ENCODE data around the gene CORO1A.

CORO1A gene

DNA sequence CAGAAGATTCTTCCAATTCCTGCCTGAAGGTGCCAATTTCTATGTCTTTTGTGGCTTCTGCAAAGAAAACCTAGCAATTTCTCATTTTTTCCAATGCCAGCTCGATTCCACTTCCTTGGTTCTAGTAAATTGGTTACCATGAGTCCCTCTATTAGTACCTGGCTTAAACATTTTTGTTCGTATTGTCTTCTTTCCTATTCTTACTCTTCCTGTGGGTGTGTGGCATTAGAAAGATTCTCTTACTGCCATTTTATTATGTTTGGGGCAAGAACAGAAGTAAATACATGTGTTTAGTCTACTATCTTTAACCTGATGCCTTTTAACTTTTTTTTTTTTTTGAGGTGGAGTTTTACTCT, 40.1 kb upstream of the CORO1A start:
- no peak overlapping the region for H3K4me3 ChIP-seq (replicated peaks; ENCODE audit: low read depth, low read length)
- DNase-seq (ENCODE audit: low read depth) = no peak
- TF ChIP-seq, protein P1, sequence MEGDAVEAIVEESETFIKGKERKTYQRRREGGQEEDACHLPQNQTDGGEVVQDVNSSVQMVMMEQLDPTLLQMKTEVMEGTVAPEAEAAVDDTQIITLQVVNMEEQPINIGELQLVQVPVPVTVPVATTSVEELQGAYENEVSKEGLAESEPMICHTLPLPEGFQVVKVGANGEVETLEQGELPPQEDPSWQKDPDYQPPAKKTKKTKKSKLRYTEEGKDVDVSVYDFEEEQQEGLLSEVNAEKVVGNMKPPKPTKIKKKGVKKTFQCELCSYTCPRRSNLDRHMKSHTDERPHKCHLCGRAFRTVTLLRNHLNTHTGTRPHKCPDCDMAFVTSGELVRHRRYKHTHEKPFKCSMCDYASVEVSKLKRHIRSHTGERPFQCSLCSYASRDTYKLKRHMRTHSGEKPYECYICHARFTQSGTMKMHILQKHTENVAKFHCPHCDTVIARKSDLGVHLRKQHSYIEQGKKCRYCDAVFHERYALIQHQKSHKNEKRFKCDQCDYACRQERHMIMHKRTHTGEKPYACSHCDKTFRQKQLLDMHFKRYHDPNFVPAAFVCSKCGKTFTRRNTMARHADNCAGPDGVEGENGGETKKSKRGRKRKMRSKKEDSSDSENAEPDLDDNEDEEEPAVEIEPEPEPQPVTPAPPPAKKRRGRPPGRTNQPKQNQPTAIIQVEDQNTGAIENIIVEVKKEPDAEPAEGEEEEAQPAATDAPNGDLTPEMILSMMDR (IDR thresholded peaks at IDR 0.05; ENCODE audit: low read length, missing control alignments) = no peak

DNA sequence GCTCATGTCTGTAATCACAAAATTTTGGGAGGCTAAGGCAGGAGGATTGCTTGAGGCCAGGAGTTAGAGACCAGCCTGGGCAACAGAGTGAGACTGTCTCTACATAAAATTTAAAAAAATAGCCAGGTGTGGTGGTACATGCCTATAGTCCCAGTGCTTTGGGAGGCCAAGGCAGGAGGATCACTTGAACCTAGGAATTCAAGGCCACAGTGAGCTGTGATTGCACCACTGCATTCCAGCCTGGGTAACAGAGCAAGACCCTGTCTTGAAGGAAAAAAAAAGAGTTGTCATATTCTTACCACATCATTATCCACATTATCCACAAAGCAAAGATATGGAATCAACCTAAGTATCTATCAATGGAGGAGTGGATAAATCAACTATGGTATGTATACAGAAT, 39.4 kb upstream of the CORO1A start:
- no peak for DNase-seq (ENCODE audit: low read depth)
- no peak overlapping the region for H3K4me3 ChIP-seq (replicated peaks; ENCODE audit: low read depth, low read length)
- TF ChIP-seq, protein P1 (IDR thresholded peaks at IDR 0.05; ENCODE audit: low read length, missing control alignments) = no peak

DNA sequence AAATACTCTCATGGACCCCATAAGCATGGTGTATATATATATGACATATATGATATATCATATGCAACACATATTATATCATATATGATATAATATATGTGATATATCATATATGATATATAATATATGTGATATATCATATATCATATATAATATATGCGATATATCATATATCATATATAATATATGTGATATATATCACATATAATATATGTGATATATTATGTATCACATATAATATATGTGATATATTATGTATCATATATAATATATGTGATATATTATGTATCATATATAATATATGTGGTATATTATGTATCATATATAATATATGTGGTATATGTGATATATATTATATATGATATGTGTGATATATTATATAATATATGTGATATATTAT, 38.5 kb upstream of the CORO1A start:
- TF ChIP-seq, protein P1 (IDR thresholded peaks at IDR 0.05; ENCODE audit: low read length, missing control alignments) = no peak
- no peak overlapping the region for H3K4me3 ChIP-seq (replicated peaks; ENCODE audit: low read depth, low read length)
- DNase-seq (ENCODE audit: low read depth) = no peak

DNA sequence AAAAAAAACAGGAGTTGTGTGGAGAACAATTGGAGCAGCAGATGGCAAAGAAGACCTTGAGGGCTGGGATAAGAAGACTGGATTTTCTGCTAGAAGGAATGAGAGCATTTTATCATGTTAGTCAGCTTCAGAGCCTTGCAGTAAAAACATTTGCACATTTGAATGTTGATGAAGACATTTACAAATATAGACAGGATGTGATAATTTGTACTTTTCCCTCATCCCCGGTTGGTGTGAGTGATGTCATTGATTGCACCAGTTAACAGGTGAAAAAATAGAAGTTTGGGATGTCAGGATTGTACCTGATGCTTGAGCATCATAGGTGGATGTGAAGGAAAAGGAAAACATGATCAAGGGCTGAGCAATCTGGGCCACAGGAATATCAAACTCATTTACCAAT, 37.7 kb upstream of the CORO1A start:
- no peak overlapping the region for H3K4me3 ChIP-seq (replicated peaks; ENCODE audit: low read depth, low read length)
- no peak for DNase-seq (ENCODE audit: low read depth)
- TF ChIP-seq, protein P1 (IDR thresholded peaks at IDR 0.05; ENCODE audit: low read length, missing control alignments) = no peak

DNA sequence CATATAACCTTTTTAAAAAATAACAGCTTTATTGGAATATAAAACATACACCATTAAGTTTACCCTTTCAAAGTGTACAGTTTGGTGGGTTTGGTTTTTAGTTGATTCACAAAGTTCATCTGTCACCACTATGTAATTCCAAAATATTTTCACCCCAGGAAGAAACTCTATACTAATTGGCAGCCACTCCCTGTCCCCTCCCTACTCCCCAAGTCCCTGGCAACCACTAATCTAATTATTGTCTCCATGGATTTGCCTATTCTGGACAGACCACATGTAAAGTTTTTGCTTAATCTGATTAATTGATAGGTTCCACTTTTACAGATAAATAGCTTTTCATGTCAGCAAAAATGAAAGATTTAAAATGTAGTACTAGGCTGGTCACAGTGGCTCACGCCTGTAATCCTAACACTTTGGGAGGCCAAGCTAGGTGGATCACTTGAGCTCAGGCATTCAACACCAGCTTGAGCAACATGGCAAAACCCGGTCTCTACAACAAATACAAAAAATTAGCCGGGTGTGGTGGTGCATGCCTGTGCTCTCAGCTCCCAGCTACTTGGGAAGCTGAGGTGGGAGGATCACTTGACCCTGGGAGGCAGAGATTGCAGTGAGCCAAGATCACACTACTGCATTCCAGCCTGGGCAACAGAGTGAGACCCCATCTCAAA, 35.4 kb upstream of the CORO1A start:
- TF ChIP-seq, protein P1 (IDR thresholded peaks at IDR 0.05; ENCODE audit: low read length, missing control alignments) = no peak
- no peak for DNase-seq (ENCODE audit: low read depth)
- H3K4me3 ChIP-seq (replicated peaks; ENCODE audit: low read depth, low read length) = no peak overlapping the region

DNA sequence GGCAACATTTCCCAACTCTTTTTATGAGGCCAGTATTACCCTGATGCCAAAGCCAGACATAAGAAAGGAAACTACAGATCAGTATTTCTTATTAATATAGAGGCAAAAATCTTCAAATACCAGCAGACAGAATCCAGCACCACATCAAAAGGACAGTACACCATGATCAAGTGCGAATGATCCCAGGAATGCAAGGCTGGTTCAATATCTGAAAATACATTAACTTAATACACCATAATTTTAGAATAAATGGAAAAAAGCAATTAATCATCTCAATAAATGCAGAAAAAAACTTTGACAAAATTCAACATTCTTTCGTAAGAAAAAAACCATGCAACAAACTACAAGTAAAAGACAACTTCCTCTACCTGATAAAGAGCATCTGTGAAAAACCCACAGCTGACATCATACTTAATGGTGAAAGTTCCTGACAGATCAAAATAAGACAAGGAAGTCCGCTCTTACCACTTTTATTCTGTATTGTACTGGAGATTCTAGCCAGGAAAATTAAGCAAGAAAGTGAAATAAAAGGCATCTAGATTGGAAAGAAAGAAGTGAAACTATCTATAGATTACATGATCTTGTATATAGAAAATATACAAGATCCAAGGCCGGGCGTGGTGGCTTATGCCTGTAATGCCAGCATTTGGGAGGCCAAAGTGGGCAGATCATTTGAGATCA, 34.0 kb upstream of the CORO1A start:
- TF ChIP-seq, protein P1 (IDR thresholded peaks at IDR 0.05; ENCODE audit: low read length, missing control alignments) = no peak
- no peak overlapping the region for H3K4me3 ChIP-seq (replicated peaks; ENCODE audit: low read depth, low read length)
- no peak for DNase-seq (ENCODE audit: low read depth)

DNA sequence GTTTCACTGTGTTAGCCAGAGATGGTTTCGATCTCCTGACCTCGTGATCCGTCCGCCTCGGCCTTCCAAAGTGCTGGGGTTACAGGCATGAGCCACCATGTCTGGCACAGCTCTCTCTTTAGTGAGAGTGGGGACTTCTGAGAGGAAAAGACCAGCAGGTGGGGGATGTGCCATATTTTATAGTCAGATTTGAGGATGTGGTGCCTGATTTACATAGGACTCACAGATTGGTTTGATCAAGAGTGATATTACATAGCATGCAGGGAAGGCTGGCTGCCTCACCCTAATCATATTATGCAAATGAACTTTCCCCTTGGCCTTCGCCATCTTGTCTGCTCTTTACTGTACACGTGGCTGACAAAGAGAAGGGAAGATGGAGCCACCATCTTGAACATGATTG, 32.3 kb upstream of the CORO1A start:
- H3K4me3 ChIP-seq (replicated peaks; ENCODE audit: low read depth, low read length) = no peak overlapping the region
- DNase-seq (ENCODE audit: low read depth) = no peak
- TF ChIP-seq, protein P1 (IDR thresholded peaks at IDR 0.05; ENCODE audit: low read length, missing control alignments) = no peak
